ENCODE data around the gene PRSS36. TPM values are rescaled to one million over a fixed set of nuclear protein-coding genes. Genes with fewer than 3 reads are reported as not detected.
A peak's percentile ranks its signal among the peaks of the same experiment; 100 is the strongest.

PRSS36 gene
- polyA plus RNA-seq, 3 donors, result 3.1 to 4.2 (median 3.4) TPM

DNA sequence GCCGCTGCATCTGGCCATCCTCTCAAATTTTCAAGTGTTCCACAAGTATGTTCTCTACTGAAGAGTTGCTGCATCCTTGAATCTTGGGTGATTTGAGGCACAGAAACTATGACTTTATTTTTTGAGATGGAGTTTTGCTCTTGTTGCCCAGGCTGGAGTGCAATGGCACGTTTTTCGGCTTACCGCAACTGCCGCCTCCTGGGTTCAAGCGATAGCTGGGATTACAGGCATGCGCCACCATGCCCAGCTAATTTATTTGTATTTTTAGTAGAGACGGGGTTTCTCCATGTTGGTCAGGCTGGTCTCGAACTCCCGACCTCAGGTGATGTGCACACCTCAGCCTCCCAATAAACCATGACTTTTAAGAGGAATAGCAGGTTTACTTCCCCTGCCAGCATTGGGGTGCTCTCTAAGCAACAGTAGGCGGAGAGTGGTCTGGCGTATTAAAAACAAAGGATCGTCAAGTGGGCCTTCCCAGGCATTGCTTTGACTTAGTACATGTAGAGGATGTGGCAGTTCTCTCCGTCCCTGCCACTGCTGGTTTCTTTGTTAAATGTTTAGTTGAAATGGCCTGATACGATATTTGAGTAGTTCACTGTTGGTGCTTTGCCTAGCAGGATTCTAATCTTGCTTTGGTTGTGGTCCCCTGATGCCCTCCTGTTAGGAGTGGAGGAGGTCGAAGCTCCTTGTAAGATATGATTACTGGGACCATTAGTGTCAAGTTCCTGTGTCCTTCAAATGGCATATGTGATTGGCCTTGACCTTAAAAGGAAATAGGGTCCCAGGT is 43.2 kb upstream of the PRSS36 start:
- TF ChIP-seq, protein P1, sequence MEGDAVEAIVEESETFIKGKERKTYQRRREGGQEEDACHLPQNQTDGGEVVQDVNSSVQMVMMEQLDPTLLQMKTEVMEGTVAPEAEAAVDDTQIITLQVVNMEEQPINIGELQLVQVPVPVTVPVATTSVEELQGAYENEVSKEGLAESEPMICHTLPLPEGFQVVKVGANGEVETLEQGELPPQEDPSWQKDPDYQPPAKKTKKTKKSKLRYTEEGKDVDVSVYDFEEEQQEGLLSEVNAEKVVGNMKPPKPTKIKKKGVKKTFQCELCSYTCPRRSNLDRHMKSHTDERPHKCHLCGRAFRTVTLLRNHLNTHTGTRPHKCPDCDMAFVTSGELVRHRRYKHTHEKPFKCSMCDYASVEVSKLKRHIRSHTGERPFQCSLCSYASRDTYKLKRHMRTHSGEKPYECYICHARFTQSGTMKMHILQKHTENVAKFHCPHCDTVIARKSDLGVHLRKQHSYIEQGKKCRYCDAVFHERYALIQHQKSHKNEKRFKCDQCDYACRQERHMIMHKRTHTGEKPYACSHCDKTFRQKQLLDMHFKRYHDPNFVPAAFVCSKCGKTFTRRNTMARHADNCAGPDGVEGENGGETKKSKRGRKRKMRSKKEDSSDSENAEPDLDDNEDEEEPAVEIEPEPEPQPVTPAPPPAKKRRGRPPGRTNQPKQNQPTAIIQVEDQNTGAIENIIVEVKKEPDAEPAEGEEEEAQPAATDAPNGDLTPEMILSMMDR (IDR thresholded peaks at IDR 0.05), result no peak
- WGBS (ENCODE audit: insufficient coverage), result 97% methylated on average over 9 of the region's 16 CpGs
- no peak for DNase-seq

DNA sequence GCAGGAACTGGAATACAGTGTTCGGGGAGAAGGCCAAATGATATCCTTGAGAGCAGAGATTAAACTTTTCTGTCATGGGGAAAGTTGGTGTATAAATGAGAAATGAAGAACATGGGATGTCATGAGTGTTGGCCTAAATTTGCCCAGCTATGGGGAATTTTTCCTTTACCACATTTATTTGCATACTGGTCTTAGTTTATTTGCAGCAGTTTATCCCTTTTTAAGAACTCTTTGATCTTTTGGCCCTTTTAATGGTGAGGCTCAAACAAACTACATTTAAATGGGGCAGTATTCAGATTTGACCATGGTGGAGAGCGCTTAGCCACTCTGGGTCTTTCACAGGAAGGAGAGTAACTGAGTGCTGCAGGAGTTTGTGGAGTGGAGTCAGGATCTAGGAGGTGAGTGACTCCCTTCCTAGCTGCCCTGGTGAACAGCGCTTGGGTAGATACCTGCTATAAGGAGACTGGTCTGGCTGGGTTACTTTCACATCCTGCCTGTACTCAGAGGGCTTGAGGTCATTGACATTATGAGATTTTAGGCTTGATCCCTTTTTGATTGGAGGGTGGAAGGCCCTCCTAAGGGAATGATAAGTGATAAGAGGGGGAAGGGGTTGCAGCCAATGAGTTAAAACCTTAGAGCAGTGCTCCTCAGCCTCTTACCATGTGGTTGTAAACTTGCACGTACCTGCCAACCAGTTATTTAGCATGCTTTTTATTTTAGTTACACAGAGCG is 42.0 kb upstream of the PRSS36 start:
- Histone ChIP-seq H3K9ac (ENCODE audit: insufficient read depth, low read length, poor library complexity, severe bottlenecking) (no peak overlapping the region), H3K27me3 (ENCODE audit: control insufficient read depth in 2 of 2, insufficient read depth in 2 of 2, low read length in 2 of 2) (no peaks in the 10 kb centered on the region), H3K9me3 (replicated peaks in 1 of 2; ENCODE audit: control insufficient read depth in 1 of 2, insufficient read depth in 1 of 2, low read length in 2 of 2) (no peaks in the 10 kb centered on the region), H4K20me1 (ENCODE audit: insufficient read depth, low read length) (peaks cover 100% of the 10 kb centered on the region), H3K4me2 (replicated peaks; ENCODE audit: extremely low read depth, low read length, poor library complexity, severe bottlenecking) (no peak overlapping the region), H3K4me3 (replicated peaks in 1 of 3; ENCODE audit: low read depth in 2 of 3, low read length in 3 of 3) (no peak overlapping the region), H3K36me3 (replicated peaks in 1 of 2; ENCODE audit: control insufficient read depth in 1 of 2, insufficient read depth in 2 of 2, low read length in 2 of 2) (peaks cover 96 to 100% of the 10 kb centered on the region in 2 donors), H2AFZ (ENCODE audit: insufficient read depth, low read depth, low read length, poor library complexity, severe bottlenecking) (no peak overlapping the region), H3K27ac (ENCODE audit: low read depth in 1 of 2, low read length in 2 of 2) (no peak overlapping the region), H3K79me2 (ENCODE audit: insufficient read depth, low read length) (peaks cover 93% of the 10 kb centered on the region), H3K4me1 (ENCODE audit: control insufficient read depth in 1 of 2, insufficient read depth in 2 of 2, low read length in 2 of 2) (peaks cover 7 to 9% of the 10 kb centered on the region in 2 donors)
- WGBS (ENCODE audit: insufficient coverage), result 100% methylated on average over 3 of the region's 5 CpGs
- DNase-seq, result no peak
- intact Hi-C loops (cut with micrococcal nuclease), result no loop called here
- Mint-ChIP-seq H3K4me1 (peaks cover 17% of the 10 kb centered on the region), H3K9me3 (no peaks in the 10 kb centered on the region), H3K36me3 (peaks cover 84 to 99% of the 10 kb centered on the region in 2 donors), H3K27me3 (ENCODE audit: low read depth in 3 of 3) (peaks cover 0 to 2% (median 0%) of the 10 kb centered on the region in 3 donors), H3K27ac (peak overlapping the region in 3 of 7 donors; percentile 41 to 63 (median 52)), H3K4me3 (no peak overlapping the region)
- TF ChIP-seq, protein P1 (IDR thresholded peaks at IDR 0.05), result no peak

More for the DNA sequence above, 43.2 kb upstream of the PRSS36 start:
- peaks cover 17% of the 10 kb centered on the region for H3K4me1 Mint-ChIP-seq
- Histone ChIP-seq H3K9me3 (replicated peaks in 1 of 2; ENCODE audit: control insufficient read depth in 1 of 2, insufficient read depth in 1 of 2, low read length in 2 of 2) (no peaks in the 10 kb centered on the region), H4K20me1 (ENCODE audit: insufficient read depth, low read length) (peaks cover 100% of the 10 kb centered on the region), H2AFZ (ENCODE audit: insufficient read depth, low read depth, low read length, poor library complexity, severe bottlenecking) (no peak overlapping the region), H3K4me2 (replicated peaks; ENCODE audit: extremely low read depth, low read length, poor library complexity, severe bottlenecking) (no peak overlapping the region), H3K27me3 (ENCODE audit: control insufficient read depth in 2 of 2, insufficient read depth in 2 of 2, low read length in 2 of 2) (no peaks in the 10 kb centered on the region), H3K4me3 (replicated peaks in 1 of 3; ENCODE audit: low read depth in 2 of 3, low read length in 3 of 3) (no peak overlapping the region), H3K27ac (ENCODE audit: low read depth in 1 of 2, low read length in 2 of 2) (no peak overlapping the region), H3K4me1 (ENCODE audit: control insufficient read depth in 1 of 2, insufficient read depth in 2 of 2, low read length in 2 of 2) (peaks cover 8 to 12% of the 10 kb centered on the region in 2 donors), H3K9ac (ENCODE audit: insufficient read depth, low read length, poor library complexity, severe bottlenecking) (no peak overlapping the region), H3K79me2 (ENCODE audit: insufficient read depth, low read length) (peaks cover 82% of the 10 kb centered on the region), H3K36me3 (replicated peaks in 1 of 2; ENCODE audit: control insufficient read depth in 1 of 2, insufficient read depth in 2 of 2, low read length in 2 of 2) (peaks cover 84 to 96% of the 10 kb centered on the region in 2 donors)
- H3K36me3 Mint-ChIP-seq, result peaks cover 73 to 96% of the 10 kb centered on the region in 2 donors
- no peaks in the 10 kb centered on the region for H3K9me3 Mint-ChIP-seq
- H3K4me3 Mint-ChIP-seq, result no peak overlapping the region
- H3K27ac Mint-ChIP-seq, result peak overlapping the region in 2 of 7 donors; percentile 25 to 48
- peaks cover 0 to 2% (median 0%) of the 10 kb centered on the region in 3 donors for H3K27me3 Mint-ChIP-seq (ENCODE audit: low read depth in 3 of 3)
- intact Hi-C loops (cut with micrococcal nuclease), result no loop called here
